GM12801 (cell line): ENCODE data around the gene KCTD12.

ENCODE experiments used
- TF ChIP-seq, protein P1 (sequence below): IDR thresholded peaks from one replicate; pipeline ENCODE4 v1.5.1; 2011; ENCODE audit warnings: control low read depth; ENCODE audit not compliant: insufficient read length; ENCODE audit errors: extremely low read depth

The KCTD12 gene

DNA sequence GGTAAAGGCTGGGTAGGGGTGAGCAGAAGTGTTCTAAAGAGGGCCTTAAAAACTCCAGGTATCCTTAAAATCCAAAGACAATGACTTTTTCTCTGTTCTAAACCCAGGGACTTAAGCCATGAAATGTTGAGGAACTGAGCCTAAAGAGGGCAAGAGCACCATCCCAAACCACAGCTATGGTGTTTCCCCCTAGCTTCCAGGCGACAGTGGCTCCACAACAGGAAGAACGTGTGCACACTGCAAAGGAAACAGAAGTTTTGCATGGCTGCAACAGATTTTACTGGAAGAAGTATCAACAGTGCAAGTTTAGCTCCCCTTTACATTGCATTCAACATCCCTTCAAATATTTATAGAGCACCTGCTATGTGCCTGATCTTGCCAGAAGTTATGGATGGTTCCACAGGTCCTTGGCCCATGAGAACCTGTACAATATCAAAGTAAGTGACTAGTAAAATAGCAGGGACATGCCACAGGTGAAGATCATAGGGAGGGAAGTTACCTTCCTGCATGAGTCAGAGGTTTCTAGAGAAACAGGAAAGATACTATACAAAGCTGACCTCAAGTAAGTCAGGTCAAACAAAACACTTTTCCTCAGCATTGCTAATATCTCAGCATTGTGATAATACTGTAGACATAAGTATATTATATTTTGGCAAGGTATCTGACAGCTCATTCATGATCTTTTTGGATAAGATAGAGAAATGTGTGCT lies 8.4 kb upstream of the KCTD12 start:
- TF ChIP-seq, protein P1, sequence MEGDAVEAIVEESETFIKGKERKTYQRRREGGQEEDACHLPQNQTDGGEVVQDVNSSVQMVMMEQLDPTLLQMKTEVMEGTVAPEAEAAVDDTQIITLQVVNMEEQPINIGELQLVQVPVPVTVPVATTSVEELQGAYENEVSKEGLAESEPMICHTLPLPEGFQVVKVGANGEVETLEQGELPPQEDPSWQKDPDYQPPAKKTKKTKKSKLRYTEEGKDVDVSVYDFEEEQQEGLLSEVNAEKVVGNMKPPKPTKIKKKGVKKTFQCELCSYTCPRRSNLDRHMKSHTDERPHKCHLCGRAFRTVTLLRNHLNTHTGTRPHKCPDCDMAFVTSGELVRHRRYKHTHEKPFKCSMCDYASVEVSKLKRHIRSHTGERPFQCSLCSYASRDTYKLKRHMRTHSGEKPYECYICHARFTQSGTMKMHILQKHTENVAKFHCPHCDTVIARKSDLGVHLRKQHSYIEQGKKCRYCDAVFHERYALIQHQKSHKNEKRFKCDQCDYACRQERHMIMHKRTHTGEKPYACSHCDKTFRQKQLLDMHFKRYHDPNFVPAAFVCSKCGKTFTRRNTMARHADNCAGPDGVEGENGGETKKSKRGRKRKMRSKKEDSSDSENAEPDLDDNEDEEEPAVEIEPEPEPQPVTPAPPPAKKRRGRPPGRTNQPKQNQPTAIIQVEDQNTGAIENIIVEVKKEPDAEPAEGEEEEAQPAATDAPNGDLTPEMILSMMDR: no peak

DNA sequence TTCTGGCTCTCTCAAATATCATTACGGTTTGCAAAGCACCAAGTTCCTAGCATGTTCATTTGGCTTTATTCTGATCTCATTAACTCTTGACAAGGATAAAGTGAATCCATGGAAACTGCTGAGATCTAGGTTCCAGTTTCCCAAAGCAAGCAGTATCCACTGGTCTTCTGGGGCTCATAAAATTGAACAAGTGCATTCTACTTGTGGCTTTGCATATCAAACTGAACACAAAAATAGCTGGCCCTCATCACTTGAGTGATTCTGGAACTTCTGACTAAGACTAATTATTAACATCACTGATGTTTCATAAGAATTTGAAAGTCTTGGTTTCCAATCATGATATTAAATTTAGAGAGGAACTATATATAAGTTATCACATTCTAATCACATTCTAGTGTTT lies 6.3 kb upstream of the KCTD12 start:
- TF ChIP-seq, protein P1: no peak

DNA sequence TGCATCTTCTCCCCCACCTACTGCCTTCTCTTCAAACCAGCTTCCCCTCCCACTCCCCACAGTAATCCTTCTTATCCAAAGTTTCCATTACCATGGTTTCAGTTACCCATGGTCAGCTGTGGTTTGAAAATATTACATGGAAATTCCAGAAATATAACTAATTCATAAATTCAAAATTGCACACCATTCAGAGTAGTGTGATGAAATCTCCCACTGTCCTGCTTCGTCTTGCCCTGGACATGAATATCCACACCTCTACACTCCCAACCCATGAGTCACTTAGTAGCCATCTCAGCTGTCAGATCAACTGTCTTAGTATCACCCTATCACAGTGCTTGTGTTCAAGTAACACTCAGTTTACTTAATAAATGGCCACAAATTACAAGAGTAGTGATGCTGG lies 3.8 kb upstream of the KCTD12 start:
- TF ChIP-seq, protein P1: no peak

DNA sequence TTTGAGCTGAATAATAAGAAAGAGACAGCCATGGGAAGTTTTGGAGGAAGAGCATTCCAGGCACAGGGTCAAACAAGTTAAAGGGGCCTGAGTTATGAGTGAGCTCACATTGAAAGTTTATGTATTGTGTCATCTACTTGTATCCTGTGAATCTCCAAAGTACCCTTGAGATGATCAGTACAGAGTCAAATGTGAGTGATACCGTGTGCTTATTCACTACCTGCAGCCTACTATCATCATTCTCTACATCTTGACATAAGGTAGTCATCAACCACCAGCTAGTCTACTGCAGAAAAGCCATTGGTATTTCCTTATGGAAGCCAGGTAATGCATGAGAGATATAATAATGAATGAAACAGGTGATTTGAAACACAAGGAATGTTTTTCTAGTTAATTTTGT lies 3.0 kb upstream of the KCTD12 start:
- TF ChIP-seq, protein P1: no peak

DNA sequence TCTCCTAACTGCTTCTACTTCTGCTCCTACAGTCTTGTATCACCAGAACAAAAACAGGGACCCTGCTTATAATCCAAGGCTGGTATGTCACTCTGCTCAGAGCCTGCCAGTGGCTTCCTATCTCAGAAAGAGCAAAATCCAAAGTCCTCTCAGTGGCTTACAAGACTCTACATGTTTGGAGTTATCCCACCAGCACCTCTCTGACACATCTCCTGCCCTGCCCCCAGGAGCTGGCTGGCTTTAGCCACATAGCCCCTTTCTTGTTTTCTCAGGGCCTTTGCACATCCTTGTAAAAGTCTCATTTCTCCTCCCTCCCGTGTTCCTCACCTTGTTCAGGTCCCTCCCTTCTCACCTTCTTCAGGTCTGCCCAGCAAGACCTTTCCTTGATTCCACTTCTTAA lies 2.2 kb upstream of the KCTD12 start:
- TF ChIP-seq, protein P1: no peak

DNA sequence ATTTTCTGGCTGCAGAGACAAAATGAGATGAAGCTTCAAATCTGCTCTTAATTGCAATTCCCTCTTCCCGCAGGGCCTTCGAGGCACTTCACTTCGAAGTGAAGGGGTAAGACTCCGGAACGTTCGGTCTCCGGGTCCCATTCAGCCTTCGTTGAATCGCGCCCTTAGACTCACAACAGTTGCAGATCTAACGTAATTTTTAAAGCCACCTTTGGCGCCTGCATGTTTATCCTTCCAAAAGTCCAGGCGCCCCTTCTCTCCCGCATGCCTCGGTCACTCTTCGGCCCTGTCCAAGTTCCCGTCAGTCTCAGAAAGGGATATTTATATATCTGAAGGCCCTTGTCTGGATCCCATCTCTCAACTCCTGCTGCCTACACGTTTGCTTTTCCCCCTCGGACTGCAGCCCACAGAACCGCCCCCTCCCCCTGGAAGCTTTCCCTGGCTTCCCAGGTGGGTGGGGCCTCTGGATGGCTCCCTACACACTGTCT lies 915 bp upstream of the KCTD12 start:
- TF ChIP-seq, protein P1: no peak

DNA sequence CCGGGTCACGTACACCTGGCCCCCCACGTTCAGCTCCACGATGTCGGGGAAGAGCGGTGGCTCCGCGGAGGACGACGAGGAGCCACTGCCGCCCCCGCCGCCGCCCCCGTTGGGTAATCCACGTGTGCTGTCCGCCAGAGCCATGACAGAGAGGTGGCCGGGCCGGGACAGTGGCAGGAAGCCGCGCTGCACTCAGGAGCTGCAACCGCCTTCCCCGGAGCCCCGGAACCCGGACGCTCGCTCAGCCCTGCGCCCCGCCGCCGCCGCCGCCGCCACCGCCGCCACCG lies 257 bp downstream of the KCTD12 start:
- TF ChIP-seq, protein P1: no peak
